Measurements from ENCODE around the gene PRPF4.
A peak's percentile ranks its signal among the peaks of the same experiment; 100 is the strongest.
"Not testable (repeated sequence)": the region's sequence is repeated elsewhere in the genome, so short reads cannot be mapped to it uniquely, and the experiment has no call there.

The PRPF4 gene

DNA sequence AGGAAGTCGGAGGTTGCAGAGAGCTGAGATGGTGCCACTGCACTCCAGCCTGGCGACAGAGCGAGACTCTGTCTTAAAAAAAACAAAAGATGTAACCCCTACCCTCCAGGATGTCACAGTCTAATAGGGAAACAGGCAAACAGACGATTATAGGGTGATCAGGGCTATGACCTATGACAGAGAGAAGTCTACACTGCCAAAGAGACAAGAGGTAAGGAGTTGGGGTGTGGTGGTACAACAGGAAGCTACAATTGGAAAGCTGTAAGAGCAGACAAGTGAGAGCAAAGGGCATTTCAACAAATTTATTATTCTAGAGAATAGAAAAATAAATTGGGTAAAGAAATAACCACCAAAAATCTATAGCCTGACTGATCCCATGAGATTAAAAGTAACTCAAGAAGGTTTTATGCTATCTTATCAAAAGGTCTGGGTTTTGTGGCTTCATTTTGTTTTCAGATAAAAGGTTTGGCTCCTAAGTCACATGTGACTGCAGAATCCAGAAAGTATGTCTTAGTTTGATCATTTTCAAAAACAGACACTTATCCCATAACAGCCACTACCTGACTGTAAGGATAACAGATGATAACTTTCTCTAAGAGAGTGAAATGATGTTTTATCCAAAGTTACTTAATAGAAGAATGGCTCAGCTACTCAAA is 7.4 kb upstream of the PRPF4 start:
- DNase-seq (ENCODE audit: low read depth): no peak

DNA sequence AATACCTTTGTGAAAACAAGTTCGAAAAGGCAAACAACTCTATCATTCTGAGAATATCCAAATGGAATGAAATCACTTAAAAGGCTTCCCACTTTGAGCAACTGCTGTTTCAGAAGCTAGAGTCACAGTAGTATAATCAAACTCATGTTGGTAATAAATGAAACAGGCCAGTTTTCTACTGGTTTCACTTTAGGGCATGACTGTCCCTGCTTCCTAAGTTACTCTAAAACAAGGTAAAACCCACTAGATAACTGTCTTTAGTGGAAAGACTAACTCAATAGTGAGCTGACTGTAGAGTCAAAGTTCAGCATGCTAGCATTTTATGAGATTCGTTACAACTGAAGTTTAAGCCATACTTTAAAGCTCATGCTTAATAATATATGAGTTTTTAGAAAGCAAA is 6.1 kb upstream of the PRPF4 start:
- DNase-seq (ENCODE audit: low read depth): no peak

DNA sequence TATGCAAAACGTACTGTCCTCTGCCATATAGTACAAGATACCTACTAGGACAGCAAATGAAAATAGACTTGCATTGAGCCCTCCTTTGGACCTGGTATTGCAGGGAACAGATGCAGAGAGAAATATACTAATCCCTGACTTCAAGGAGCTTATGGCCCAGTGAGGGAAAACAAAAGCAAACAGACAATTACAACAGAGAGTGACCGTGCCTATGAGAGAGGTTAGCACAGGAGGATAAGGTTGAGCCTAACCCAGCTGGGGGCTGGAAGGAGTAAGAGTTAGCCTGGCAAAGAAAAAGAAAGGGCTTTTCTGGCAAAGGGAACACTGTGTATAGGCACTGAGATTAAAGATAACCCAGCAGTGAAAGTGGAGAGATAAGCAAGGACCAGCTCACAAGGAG is 5.6 kb upstream of the PRPF4 start:
- no peak for DNase-seq (ENCODE audit: low read depth)

DNA sequence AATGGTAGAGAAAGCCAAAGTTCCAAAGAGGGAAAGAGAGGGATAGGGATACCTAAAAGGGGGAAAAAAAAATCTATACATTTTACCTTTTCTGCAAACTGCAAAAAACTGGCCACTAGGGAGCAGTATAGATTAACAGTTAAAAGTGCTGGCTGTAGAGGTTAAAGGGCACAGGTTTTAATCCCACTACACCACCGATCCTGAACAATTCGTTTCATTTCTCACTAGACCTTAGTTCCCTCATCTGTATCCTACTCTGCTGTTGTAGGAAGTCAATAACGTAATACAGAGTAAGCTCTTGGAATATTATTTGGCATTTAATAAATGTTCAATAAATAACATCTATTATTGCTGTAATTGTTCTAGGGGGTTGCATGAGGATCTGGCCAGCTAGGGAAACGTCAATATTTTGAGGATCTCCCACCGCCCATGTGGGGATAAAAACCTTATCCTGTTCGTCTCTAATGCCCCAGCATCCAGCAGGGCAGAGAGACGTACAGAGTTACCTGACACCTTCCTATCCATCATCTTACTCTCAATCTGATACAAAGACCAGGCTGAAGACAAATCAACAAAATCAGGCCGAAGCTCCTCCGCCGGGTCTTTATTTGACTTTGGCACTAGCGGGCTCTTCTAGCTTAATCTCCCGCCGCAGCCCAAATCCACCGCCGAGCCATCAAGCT is 843 bp upstream of the PRPF4 start:
- peak; percentile 24 for DNase-seq (ENCODE audit: low read depth)

DNA sequence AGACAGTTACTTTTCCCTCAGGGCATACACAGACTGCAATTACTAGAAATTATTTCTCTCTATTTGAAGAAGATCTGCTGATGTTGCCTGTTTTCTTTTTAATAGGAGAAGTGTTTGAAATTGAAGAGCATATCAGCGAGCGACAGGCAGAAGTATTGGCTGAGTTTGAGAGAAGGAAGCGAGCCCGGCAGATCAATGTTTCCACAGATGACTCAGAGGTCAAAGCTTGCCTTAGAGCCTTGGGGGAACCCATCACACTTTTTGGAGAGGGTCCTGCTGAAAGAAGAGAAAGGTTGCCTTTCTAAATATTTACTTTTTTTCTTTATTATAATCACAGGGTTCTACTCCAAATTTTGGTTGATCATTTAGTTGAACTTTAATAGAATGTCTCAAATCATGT is 3.4 kb downstream of the PRPF4 start:
- no peak for DNase-seq (ENCODE audit: low read depth)

DNA sequence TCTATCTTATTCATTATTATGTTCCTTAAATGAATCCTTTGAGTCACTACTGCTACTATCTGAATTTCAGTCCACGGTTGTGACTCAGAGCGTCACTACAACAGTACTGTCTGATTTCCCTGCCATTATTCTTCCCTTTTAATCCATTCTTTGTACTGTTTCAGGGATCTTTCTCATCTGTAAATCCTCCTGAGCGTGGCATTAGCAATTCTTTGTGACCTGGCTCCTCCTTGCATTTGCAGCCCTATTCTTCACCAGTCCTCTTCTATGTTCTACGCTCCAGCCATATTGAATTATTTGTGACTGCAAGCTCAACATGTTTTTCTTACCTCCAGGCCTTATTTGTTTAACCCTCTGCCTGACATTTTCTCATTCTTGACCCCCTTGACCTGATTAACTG is 5.9 kb downstream of the PRPF4 start:
- DNase-seq (ENCODE audit: low read depth): no peak

DNA sequence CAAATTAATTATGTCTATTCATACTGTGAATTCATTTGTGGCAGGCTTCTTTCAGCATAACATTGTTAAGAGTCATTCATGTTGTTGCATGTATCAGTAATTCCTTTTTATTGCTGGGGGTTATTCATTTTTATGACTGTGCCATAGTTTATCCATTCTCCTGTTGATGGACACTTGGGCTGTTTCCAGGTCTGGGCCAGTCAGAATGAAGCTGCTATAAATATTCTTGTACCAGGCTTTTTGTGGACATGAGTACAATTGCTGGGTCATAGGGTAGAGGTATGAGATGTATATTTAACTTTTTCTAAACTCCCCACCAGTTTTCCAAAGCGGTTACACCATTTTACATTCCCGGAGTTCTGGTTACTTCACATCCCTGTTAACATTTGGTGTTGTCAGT is 13.6 kb downstream of the PRPF4 start:
- no peak for DNase-seq (ENCODE audit: low read depth)

DNA sequence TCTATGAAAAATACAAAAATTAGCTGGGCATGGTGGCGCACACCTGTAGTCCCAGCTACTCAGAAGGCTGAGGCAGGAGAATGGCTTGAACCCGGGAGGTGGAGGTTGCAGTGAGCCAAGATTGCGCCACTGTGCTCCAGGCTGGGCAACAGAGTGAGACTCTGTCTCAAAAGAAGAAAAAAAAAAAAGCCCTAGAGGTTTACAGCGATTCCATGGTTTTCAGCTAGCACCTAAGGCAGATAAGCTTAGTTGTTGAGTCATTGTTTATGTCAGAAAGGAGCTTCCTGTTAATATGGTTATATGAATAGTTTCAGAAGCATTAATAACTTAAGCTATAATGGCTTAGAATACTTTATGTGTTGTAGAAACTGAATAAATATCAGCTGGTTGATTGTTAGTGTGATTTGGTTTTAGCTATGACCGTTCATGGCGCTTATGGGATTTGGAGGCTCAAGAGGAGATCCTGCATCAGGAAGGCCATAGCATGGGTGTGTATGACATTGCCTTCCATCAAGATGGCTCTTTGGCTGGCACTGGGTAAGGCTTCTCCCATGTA is 14.7 kb downstream of the PRPF4 start:
- DNase-seq (ENCODE audit: low read depth): no peak

DNA sequence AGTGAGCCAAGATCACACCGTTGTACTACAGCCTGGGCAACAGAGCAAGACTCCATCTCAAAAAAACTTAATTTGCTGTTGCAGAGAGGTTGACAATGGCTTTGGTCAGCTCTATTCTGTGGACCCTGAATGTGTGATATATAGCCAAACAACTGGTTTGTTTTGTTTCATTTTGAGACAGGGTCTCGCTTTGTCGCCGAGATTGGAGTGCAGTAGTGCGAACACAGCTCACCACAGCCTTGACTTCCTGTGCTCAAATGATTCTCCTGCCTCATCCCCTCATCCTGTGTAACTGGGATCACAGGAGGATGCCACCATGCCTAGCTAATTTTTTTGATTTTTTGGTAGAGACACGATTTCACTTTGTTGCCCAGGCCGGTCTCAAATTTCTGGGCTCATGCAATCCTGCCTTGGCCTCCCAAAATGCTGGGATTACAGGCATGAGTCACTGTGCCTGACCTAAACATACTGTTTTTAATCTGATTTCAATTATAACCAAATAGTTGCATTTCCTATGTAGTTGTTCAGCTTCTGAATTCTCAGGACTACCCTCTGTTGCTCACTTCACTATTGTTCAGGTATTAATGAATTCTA is 17.9 kb downstream of the PRPF4 start:
- DNase-seq (ENCODE audit: low read depth): no peak

DNA sequence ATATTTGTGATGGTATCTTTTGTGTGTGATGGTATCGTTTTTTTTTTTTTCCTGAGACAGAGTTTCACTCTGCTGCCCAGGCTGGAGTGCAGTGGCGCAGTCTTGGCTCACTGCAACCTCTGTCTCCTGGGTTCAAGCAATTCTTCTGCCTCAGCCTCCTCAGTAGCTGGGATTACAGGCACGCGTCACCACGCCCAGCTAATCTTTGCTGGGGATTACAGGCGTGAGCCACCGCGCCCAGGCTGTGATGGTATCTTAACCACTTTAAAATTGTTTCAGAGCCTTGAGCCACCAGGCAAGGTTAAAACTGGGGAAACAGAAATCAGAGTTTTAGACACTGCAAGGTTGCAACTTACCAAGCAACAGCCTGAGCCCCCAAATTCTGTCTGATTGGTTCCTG is 20.8 kb downstream of the PRPF4 start:
- DNase-seq (ENCODE audit: low read depth): not testable (repeated sequence)

DNA sequence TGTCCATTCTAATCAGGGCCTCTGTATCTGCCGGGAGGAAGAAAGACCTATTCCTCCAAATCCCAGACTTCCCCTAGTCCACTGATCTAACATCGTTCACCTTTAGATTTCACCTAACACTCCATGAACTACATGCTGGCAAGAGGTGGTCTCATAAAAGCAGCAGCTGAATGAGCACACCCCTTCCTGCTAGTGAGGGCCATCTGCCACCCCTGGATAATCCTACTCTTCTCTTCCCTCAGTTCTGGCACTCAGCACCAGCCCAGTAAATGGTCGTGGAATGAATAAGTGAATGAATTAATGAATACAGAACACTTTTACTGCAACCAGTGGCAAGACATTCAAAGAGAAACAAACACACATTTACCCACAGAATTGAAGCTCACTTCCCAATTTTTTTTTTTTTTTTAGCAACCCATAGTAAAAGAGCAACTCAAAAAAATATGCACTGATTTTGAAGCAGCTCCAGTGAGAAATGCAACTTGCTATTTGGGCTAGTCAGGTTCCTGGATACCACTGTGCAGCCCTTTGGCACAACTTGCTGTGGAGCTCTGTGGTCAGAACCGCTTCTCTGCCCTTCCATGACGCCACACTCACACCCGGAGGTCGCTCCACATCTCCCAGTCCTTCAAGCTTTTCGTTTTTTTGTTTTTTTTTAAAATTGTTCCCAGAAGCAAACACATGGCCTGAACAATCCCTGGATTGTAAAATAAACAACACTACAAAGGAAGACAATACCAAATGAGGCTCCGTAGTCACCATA is 21.5 kb downstream of the PRPF4 start:
- no peak for DNase-seq (ENCODE audit: low read depth)

DNA sequence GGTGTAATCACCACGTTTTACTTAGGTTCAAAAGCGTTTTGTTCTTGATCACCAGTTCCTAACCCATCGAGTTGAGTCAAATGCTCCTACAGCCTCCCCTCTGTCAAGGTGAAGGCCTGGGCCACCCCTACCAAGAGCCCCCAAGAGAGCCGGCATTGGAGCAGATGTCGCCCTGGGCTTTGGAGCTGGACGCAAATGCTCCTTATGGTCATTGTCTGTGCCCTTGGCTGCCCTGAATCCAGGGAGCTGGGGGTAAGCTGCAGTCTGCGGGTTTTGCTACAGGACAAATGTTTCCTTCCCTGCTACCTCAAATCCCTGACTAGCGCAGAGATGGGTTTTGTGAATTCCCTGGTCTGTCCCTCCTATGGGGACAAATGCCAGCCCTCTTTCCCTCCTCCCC is 22.9 kb downstream of the PRPF4 start:
- DNase-seq (ENCODE audit: low read depth): no peak

DNA sequence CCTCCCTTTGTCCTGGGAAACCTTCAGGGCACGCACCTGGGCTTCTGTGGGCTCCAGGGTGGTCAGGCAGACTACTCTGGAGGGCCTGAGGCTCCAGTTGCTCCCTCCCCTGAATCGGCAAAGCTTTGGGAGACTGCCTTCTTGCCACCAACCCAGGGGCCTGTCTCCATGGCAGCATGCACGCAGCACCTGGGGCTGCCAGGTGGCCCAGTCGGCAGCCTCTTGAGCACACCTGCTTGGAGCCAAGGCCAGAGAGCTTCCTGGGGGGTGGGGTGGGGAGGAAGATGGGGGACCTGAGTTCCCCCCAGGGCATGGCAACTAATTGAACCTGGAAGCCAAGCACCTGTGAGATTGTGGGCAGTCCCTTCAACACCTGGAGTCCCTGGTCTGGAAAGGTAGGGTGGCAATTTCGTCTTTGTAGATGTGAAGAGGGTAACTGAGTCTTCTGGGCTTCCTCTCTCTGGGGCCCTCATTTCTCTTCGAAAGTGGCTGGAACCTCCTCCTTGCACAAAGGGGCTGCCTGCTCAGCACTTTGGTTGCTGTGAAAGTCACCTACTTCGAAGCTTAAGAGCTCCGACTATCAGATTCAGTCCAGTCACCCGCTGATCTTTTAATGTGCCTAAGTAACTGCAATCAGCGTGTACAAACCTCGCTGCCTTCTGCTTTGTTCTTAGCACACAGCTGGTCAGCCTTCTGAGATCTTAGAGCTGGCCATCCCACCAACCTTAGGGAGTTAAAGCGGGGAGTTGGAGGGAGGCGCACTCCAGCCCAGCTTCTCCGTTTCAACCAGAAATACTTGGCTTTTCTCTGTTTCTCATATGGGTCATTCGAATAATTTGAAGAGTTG is 23.7 kb downstream of the PRPF4 start:
- DNase-seq (ENCODE audit: low read depth): no peak

DNA sequence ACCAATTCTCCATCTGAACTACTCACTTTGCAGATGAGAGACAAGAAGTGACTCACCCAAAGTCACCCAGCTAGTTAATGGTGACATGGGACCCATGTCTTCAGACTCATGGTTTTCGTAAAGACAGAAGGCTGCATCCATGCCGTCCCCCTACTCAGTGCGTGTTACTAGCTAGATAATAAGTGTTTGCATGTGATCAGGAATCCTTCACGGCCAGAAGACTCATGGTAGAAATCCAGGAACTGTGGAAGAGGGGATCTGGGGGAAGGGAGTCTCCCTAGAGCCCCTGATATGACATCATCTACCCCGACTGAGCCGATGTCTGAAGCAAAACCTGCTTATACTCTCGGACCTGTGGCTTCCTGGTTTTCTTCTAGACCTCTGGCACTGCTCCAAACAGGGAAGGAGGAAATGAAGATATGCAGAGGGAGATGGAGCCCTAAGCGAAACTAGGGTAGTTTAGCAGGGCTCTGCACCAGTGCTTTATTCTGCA is 24.4 kb downstream of the PRPF4 start:
- no peak for DNase-seq (ENCODE audit: low read depth)

DNA sequence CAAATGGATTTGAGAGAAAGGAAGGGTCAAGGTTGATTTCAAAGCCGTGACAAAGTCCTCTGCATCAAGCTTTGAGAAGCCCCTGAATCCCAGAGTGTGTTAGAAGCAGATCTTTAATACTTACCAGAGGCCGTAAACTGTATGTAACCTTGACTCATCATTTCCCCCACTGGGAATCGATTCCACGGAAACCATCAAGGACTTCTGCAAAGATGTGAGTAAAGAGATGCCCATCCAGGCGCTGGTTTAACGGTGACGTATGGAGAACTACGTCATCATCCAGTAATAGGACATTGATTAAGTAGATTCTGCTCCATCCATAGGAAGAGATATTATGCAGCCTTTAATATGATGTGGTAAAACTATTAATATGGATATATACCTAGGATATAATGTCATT is 26.1 kb downstream of the PRPF4 start:
- DNase-seq (ENCODE audit: low read depth): no peak

DNA sequence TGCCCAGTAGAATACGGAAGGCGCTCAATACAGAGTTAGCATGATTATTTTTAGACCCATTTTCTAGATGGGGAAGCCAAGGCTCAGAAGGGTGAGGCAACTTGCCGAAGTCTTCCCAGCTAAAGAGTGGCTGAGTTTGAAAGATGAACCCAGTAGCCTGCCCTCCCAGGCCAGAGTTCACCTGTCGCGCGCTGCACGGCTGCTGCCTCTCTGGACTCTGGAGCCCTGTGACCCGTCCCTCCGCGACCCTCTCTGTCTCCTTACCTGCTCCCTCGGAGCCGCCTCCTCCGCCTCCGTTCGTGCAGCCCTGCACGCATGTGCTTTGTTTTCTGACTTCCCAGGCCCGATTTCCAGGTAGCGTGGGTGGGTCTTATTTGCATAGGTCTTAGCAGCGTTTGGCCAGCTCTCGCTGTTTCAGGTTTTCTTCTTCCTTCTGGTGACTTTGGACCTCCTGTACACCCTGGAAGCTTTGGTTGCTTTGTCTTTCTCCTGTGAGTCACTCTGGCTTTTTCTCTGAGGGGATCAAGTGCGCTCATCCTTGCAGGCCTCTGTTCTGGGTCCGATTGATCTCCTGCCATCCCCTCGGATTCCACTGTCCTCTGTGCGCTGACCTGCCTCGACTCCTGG is 27.4 kb downstream of the PRPF4 start, which contains the start of gene RNF183:
Gene RNF183 (minus strand): TSS at position 585 of the 627 bp plus-strand sequence. CDS start 5,192 bp downstream, outside the sequence.
- no peak for DNase-seq (ENCODE audit: low read depth)

DNA sequence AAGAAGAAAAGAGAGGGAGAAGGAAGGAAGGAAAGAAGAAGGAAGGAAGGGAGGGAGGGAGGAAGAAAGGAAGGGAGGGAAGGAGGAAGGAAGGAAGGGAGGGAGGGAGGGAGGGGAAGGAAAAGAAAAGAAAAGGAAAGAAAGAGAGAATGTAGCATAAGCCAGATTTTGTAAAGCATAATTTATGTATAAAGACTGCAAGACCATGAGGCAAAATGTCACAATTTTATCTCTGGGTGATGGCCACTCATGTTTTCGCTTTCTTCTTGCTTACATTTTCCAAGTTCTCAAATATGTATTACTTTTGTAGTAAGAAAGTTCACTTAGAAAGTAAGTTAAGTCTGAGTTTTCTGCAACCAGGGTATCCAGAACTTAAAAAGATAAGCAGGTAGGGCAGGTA is 31.1 kb downstream of the PRPF4 start:
- DNase-seq (ENCODE audit: low read depth): no peak

DNA sequence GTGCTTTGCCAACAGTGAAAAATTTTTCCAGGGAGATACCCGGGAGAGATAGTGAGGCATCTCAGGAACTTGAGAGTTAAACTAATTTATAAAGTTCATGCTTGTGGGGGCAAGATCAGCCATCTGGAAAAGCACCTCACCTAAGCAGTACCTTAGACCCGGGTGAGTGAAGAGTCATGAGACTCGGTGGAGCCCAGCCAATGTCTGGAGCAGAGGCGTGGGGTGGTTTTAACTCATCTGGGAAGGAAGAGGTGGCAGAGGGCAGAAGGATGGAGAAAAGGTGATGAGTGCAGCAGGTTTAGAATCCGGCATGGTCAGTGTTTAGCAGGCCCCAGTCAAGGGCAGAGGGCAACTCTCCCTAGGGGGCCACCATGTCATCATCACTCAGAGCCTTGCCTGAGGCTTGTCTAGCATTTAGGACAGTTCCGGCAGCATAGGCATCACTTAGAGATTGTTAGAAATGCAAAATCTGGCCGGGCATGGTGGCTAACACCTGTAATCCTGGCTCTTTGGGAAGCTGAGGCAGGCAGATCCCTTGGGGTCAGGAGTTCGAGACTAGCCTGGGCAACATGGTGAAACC is 32.0 kb downstream of the PRPF4 start:
- no peak for DNase-seq (ENCODE audit: low read depth)

DNA sequence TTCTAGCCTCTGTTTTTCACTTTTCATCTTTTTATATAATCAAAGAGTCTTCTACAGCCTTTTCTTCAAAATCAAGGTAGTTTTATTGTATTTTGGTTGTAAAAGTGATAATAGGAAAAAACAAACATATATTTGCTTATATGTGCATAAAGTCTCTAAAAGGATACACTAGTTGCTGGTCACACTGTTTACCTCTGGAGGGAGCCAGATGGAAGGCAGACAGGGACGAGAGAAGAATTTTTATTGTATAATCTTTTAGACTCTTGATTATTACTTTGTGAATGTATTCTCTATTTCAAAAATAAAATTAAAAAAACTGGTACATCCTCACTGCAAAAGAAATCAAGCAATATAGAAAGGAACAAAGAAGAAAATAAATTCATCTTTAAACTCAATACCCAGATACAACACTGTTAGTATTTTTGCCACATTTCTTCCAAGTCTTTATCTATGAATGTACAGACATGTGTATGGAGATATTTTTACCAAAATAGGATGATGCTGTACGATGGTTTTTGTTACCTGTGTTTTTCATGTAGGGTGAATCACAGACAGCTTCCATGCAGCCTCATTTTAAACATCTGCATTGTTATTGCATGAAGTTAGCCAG is 33.9 kb downstream of the PRPF4 start:
- no peak for DNase-seq (ENCODE audit: low read depth)

DNA sequence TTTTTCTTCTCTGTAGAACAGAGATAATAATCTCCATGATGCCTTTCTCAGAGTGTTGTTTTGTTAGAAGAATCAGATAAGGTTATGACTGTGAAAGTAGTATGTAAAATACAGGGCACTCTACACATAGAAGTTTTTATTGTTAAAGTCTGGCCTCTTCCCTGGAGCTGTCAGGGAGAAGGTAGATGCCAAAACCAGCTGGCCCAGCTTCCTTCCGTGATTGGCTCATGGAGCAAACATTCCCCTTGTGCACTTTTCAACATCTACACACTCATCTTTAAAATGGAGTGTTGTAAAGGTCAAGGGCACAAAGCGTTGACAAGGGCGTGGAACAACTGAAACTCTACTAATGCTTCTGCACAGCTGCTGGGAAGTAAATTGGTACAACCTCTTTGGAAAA is 35.1 kb downstream of the PRPF4 start:
- DNase-seq (ENCODE audit: low read depth): no peak
